HTERT RPE-1 (cell line): ENCODE measurements around the gene CPT1B.
"Not testable (repeated sequence)": the region's sequence is repeated elsewhere in the genome, so short reads cannot be mapped to it uniquely, and the experiment has no call there.

ENCODE experiments used
- in situ Hi-C: fragments of 300-500 bp; cut with MboI; formaldehyde crosslinking; loops from 4 replicates; pipeline ENCODE4 v1.14.3; 2020; ENCODE audit warnings: low sequenced_read_pairs

CPT1B gene

DNA sequence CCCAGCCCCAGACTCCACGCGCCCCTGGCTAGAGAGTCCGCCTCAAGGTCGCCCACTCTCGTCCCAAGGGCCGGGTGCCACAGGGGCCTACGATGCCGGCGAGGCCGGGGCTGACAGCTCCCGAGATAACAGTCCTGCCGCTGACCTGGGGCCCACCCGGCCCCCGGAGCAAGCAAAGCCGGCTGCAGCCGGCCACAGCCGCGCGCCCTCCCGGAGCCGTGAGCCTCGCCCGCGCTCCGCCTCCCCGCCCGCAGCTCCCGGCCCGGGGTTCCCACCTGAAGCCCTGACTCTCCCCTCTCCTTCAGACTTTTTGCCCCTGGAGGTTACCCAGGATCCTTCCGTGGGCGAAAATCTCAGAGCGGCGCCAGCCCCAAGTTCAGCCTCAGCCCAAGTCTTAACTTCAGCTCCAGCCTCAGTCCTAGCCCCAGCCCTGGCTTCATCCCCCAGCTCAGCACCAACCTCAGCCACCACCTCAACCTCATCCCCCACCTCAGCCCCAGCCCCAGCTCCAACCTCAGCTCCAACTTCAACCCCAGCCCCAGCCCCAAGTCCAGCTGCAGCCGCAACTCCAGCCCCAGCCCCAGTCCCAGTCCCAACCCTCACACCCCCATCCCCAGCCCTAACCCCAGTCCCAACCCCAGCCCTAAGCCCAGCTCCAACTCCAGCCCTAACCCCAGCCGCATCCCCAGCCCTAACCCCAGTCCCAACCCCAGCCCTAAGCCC is 30.8 kb downstream of the CPT1B start:
- in situ Hi-C loops, result no loop called here

DNA sequence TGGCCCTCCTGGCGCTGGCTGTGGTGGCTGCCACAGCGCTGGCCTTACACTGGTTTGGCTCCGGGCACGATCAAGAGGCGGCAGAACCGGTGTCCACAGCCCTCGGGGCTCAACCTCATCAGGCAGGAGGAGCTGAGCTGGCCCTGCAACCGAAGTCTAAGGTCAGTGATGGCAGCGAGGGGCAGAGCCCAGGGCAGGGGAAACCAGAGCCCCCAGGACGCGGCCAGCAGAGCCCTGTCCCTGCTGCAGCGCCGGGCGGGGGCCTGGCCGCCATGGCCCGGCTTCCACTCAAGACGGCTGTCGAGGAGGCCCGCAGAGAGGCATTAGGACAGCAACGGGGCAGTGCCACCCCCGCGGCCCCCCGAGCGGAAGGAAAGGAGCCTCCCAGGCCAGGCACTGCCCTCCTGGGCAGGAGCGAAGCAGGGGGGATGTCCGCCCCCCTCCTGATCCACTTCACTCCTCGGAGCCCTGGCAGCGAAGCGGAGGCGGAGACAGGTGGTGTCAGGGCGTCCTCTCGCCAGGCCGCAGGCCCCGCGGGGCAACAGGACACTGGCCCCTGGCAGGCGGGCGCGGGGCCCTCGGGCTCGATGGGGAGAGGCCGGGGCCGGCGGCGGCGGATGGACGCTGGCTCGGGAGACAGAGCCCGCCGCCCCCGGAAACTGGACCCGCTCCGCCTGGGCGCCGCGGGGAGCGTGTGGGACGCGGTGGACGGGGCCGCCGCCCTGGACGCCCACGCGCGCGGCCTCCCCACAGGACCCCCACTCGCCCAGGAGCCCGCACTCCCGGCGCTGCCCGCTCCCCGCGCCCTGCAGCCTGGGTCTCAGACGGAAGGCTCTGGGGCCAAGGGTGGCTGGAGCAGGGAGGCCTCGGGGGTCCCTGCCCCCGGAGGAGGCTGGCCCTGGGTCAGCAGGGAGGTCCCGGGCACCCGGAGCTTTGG is 31.6 kb downstream of the CPT1B start:
- in situ Hi-C loops, result no loop called here

DNA sequence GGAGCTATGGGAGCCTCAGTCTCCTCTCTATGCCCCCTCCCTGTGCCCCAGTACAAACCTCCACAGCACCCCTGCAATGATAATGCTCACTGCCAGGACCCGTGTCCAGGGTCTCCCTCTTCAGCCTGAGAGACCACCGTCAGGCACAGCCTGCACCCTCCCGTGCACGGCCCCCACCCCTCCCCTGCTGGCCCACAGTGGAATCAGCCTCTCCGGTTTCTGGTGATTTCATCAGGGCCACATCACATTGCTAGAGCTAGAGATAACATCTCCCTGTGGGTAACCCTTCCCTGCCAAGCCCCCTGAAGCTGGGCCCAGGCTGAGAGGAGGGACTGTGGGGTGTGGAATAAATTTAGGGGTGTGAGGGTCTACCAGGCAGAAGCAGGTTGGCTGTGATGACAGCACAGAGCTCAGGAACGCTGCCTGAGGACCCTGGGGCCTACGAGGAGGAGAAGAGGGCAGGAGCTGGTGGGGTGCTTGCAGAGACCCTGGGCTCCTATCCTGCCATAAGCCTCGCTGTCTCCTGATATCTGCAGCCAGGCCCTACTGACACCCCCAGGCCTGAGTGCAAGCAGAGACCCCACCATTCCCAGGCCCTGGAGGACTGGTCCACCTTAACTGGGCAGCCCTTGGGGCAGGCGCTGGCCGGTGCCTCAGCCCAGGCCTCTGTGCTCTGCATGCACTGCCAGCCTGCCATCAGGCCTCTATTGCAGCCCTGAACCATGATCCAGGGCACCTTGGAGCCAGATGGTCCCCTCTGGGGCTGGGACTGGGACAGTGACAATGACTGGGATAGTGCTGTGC is 32.5 kb downstream of the CPT1B start, which contains the start of gene KLHDC7B:
TSS of gene KLHDC7B (plus strand) at position 378 of the 804 bp plus-strand sequence. CDS start at position 723, 345 bp downstream.
- in situ Hi-C loops, result no loop called here

DNA sequence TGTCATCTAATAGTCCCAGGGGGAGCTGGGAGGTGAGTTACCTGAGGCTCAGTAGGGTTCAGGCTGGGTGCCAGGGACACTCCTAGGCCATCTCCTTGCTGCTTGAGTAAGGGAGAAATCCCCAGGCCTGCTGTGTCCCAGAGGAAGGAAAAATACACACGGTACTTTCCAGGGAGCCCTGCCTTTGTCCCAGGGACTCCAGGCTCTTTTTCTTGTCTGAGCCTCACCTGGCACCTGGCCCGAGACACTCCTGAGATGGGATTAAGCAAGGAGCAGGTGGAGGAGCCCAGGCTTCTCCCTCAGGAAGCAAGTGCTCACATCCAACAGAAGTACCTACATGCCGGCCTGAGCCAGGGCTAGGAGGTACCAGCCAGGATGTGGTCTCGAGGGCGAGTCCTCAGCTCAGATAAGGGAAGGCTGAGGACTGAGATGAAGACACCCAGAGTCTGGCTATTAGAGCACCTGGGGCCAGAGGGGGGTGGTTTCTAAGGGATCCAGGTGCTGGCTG is 33.4 kb downstream of the CPT1B start:
- in situ Hi-C loops, result no loop called here

DNA sequence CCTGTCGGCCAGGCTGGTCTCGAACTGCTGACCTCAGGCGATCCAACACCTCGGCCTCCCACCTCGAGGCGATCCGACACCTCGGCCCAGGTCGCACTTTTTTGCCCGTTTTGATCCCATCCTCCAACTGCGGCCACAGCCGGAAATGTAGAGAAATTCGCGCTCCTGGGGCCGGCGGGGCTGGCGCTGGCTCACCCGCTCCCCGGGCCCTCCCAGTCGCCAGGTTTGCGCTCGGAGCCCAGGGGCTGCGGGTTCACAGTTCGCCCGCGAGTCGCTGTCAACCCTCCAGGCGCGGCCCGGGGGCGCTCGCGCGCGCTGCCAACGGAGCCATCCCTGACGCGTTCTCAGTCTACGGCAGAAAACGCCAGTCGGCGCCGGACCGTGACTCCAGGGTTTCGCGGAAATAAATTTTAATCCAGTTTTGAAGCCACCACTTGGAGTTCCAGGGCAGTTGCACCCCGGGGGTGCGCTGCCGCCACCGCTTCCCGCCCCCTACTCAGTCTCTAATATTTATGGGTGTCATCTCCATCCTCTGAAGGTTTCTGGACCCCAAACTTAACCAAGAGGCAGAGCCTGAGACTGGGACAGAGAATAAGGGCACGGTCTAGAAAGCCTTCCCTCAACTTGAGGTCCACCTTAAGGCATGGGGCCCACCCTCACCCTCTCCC is 34.0 kb downstream of the CPT1B start:
- in situ Hi-C loops, result no loop called here

DNA sequence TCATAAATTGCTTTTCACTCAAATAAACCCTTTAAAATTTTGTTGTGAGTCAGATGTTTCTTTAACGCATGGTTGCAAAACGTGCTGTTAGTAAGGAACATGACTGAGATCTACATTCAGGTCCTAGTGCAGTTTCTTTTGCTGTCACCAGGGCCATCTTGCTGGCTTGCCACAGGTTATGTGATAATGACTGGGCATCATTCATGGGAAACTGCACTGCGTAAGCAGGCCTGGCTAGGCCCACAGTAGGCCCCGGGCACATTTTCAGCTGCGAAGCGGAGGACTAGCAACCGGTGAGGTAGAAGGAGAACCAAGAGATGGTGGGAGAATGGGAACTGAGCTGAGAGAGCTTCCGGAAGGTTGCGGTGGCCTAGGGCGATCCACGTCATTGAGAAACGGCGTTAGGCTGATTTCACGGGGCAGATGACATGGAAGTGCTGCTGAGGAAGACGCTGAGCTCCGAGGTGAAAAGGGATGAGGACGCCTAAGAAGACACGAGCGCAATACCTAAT is 35.8 kb downstream of the CPT1B start:
- in situ Hi-C loops, result no loop called here

DNA sequence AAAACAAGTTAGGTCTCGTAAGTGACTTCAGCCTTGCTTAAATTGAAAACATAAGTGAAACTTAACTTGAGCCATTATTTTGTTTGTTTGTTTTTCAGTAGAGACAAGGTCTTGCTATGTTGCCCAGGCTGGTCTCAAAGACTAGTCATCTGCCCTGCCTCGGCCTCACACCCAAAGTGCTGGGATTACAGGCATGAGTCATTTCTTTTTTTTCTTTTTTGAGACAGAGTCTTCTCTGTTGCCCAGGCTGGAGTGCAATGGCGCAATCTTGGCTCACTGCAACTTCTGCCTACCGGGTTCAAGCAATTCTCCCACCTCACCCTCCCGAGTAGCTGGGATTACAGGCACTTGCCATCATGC is 36.6 kb downstream of the CPT1B start:
- in situ Hi-C loops, result not testable (repeated sequence)

DNA sequence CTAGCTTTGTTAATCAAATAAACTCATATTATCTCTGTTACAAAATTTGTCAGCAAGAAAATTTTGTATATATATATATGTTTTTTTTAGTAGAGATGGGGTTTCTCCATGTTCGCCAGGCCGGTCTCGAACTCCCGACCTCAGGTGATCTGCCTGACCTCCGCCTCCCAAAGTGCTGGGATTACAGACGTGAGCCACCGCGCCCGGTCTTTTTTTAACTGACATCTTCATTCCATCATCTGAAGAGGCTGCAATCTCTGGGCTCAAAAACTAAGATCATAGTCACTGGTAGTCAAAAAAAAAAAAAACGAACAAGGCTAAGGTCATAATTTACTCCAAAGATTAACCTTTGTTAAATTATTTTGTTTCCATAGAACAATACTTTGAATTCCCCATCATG is 37.8 kb downstream of the CPT1B start:
- in situ Hi-C loops, result no loop called here

DNA sequence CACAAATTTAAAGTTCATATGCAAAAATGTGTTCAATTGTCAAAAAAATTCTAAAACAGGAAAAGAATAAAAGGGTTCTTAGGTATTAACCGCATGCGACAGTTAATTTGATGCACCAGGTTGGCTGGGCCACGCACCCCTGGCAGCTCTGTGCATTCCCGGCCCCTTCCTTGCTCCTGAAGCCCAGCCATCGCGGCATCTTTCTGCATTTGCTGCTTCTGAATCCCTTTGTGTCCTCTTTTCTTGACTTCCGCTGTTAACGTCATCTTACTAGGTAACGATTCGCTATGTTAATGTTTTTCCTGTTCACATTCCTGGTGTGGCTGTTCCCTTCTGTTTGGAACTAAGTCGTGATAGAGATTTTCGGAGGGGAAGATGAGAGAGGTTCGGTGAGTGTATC is 40.5 kb downstream of the CPT1B start:
- in situ Hi-C loops, result no loop called here

DNA sequence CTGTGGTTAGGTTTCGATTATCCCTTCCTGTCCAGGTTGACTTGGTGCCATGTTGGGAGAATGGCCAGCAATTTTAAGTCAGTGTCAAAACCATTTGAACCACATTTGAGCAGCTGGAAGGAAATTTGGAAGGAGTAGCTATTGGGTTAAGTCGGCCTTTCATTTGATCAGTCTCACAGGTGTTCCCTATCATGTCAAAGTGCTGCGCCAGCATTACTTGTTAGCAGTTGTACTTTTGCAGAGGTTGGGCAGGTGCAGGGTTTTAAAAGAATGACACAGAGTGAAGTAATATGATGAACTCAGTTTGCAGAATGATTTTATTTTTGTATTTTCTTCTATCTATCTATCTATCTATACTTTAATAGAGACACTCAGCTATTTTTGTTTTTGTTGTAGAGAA is 42.0 kb downstream of the CPT1B start:
- in situ Hi-C loops, result no loop called here

DNA sequence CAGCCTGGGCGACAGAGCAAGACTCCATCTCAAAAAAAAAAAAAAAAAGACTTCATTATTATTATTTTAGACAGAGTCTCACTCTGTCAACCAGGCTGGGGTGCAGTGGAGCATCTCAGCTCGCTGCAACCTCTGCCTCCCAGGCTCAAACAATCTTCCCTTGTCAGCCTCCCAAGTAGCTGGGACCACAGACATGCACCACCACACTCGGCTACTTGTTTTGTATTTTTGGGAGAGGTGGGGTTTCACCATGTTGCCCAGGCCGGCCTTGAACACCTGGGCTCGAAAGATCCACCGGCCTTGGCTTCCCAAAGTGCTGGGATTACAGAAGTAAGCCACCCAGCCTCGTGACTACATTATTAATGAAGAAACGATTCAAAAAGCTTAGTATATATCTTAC is 43.1 kb downstream of the CPT1B start:
- in situ Hi-C loops, result no loop called here

DNA sequence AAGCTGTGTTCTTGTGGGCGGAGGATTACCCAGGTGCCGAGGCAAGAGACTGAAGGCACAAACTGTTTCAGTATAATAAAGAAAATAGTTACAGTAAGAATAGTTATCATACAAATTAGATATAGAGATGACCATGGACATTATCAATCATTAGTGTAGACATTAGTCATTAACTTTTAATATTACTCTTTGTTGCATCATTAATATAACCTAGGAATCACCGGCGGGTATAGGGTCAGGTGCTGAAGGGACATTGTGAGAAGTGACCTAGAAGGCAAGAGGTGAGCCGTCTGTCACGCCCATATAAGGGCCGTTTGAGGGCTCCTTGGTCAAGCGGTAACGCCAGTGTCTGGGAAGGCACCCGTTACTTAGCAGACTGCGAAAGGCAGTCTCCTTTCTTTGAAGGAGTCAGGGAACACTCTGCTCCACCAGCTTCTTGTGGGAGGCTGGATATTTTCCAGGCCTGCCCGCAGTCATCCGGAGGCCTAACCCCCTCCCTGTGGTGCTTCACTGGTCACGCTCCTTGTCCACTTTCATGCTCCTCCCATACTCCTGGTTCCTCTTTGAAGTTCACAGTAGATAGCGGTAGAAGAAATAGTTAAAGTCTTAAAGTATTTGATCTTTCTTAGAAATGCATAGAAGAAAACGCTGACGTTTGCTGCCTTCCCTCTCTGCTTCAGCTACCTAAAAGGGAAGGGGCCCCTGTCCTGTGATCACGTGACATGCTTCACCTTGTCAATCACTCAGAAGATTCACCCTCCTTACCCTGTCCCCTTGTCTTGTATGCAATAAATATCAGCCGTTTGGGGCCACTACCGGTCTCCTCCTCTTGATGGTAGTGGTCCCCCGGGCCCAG is 44.1 kb downstream of the CPT1B start:
- in situ Hi-C loops, result not testable (repeated sequence)

DNA sequence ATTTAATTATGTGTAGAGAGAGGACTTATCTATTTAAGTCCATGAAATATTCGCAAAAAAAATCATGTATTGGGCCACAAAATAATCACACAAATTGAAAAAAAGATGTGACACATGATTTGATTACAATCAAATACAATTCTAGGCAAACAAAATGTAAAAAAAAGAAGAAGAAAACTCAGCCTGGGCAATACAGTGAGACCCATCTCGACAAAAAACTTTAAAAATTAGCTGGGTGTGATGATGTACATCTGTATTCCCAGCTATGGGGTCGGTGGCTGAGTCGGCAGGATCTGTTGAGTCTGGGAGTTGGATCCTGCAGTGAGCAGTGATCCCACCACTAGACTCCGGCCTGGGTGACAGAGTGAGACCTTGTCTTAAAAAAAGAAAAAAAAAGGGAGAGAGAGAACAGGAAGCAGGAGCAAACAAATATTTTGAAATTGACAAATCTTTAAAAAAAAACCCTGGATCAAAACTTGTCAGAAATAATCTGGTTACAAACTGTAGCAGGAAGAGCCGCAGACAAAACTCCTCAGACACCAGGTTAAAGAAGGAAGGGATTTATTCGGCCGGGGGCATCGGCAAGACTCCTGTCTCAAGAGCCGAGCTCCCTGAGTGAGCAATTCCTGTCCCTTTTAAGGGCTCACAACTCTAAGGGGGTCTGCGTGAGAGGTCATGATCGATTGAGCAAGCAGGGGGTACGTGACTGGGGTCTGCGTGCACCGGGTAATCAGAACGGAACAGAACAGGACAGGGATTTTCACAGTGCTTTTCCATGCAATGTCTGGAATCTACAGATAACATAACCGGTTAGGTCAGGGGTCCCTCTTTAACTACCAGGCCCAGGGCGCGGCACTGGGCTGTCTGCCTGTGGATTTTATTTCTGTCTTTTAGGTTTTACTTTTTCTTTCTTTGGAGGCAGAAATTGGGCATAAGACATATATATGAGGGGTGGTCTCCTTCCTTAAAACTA is 45.1 kb downstream of the CPT1B start:
- in situ Hi-C loops, result no loop called here

DNA sequence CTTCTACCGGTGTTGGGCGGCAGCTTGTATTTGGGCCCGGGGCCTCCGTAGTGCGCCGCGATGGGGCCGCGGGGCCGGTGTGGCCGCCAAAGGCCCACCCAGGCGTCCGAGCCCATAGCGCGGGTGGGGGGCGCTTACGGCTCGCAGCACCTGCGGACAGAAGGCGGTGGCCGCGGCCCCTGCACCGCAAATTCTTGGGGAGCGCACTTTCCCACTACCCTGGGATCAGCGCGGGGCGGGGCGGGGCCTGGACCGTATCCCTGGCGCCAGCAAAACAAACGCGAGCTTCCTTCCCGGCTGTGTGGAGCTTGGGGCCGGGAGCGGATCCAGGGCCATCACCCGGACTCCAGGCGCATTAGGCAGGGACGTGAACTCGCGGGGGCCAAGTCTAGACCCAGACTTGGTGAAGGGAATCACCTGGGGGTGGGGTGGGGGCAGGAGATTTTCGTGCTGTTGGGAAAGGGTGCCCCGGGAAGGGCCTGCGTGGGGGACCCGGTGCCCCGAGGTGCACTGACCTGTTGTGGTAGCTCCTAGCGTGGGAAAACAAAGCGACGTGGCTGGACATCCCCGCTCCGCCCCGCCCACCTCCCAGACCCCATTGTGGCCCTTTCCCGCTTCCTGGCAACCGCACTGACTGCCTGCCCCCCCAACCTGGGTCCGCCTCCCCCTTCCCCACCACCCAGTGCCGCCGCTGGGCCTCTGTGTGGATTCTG is 46.1 kb downstream of the CPT1B start:
- in situ Hi-C loops, result no loop called here

DNA sequence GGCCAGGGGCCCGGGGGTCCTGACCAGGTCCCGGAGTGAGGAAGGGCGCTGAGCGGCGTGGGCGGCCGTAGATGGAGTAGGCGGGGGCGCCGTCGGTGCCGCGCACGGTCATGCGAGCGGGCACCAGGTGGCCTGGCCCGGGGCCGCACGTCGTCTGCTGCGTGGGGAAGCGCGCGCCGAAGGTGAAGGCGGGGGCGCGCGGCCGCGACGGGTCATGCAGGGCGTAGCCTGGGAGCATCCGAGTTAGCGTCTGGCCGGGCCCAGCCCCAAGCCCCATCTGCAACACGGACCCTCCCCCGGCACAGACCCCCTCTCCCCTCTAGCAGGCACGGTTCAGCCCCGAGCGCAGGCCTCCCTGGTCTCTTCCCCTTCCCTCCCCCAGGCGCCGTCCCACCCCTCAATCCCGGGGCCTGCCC is 46.7 kb downstream of the CPT1B start:
- in situ Hi-C loops, result no loop called here

DNA sequence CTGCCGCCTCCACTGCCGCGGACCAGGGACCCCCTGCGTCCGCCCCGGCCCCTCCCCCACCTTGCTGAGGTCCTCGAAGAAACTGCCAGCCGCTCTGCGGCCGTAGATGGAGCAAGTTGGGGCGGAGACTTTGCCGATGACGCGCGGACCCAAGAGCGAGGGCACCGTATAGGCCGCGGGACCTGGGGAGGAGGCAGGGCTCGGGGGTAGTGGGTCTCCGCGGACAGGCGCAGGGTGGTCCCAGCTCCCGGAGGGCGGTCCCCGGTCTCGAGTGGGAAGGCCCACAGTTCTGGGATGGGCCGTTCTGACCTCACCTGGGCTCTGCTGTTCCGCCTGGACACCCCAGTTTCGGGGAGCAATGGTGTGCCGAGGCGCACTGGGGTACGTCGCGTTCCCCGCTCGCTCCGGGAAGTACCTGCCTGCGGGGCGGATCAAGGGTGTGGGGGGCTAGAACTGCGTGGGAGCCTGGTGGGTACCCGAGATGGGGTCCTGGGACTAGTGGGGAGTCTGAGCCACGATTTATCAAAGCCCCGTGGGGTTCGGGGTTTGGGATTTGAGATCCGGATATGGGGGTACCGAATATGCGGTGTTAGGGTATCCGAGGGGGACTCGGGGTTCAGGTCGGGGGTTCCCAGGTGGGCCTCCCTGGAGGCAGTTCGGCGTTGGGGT is 47.2 kb downstream of the CPT1B start:
- in situ Hi-C loops, result no loop called here

DNA sequence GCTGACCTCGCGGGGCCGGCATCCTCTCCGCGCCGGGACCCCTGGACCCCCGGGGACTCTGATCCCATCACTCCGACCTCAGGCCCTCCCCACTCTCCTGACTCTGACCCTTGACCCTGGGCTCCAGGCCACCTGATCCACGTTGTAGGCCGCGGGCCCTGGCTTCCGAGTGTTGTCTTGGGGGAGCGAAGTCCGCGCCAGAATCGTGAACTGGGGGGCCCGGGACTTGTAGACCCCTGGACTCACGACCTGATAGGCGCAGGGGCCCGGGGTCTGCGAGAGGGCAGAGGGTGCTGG is 47.7 kb downstream of the CPT1B start:
- in situ Hi-C loops, result no loop called here
